Nephron progenitor cell (in vitro differentiated cells): ENCODE results near the gene SUN2.

Experiments used
- DNase-seq: peaks from one replicate; pipeline ENCODE4 v3.0.0; 2021
- H3K27ac Mint-ChIP-seq: 2 replicates; pipeline ENCODE4 v1.8.0; 2021; ENCODE audit warnings: mild to moderate bottlenecking, moderate library complexity, mixed read lengths
- H3K27me3 Mint-ChIP-seq: 2 replicates; pipeline ENCODE4 v1.8.0; 2021; ENCODE audit warnings: mild to moderate bottlenecking, low read depth, mixed read lengths; ENCODE audit not compliant: poor library complexity
- H3K36me3 Mint-ChIP-seq: 2 replicates; pipeline ENCODE4 v1.8.0; 2021; ENCODE audit warnings: low read depth, mixed read lengths
- H3K4me1 Mint-ChIP-seq: 2 replicates; pipeline ENCODE4 v1.8.0; 2021; ENCODE audit warnings: mixed read lengths
- H3K4me3 Mint-ChIP-seq: 2 replicates; pipeline ENCODE4 v1.8.0; 2021; ENCODE audit warnings: mild to moderate bottlenecking, moderate library complexity, mixed read lengths
- H3K9me3 Mint-ChIP-seq: 2 replicates; pipeline ENCODE4 v1.8.0; 2021; ENCODE audit warnings: mild to moderate bottlenecking, moderate library complexity, mixed read lengths
- CTCF ChIP-seq: fragments of 200-600 bp; sonication (generic); IDR thresholded peaks from 2 replicates; pipeline ENCODE4 v1.5.0; 2021; ENCODE audit warnings: antibody characterized with exemption

Gene SUN2

GRCh38 chr22:38725900-38726655 is 29.7 kb downstream of the SUN2 start:
- Mint-ChIP-seq H3K4me1 (no peaks in the 10 kb centered on the region), H3K4me3 (no peak overlapping the region), H3K27ac (no peak overlapping the region), H3K27me3 (no peaks in the 10 kb centered on the region), H3K36me3 (peaks cover 79% of the 10 kb centered on the region), H3K9me3 (no peaks in the 10 kb centered on the region)
- no peak for TF ChIP-seq CTCF
- DNase-seq: no peak

- no peaks in the 10 kb centered on the region for H3K27me3 Mint-ChIP-seq
- H3K27ac Mint-ChIP-seq: no peak overlapping the region
- DNase-seq: no peak
- H3K4me1 Mint-ChIP-seq: no peaks in the 10 kb centered on the region
- H3K9me3 Mint-ChIP-seq: no peaks in the 10 kb centered on the region
- TF ChIP-seq CTCF: peak; percentile 48
- peaks cover 70% of the 10 kb centered on the region for H3K36me3 Mint-ChIP-seq
- no peak overlapping the region for H3K4me3 Mint-ChIP-seq
Observed at GRCh38 chr22:38724926-38725571, 30.7 kb downstream of the SUN2 start.

GRCh38 chr22:38724176-38724575 is 31.6 kb downstream of the SUN2 start:
- DNase-seq: no peak
- no peak for TF ChIP-seq CTCF
- no peaks in the 10 kb centered on the region for H3K4me1 Mint-ChIP-seq
- H3K36me3 Mint-ChIP-seq: peaks cover 66% of the 10 kb centered on the region
- H3K27ac Mint-ChIP-seq: no peak overlapping the region
- no peaks in the 10 kb centered on the region for H3K27me3 Mint-ChIP-seq
- no peaks in the 10 kb centered on the region for H3K9me3 Mint-ChIP-seq
- H3K4me3 Mint-ChIP-seq: no peak overlapping the region

DNA sequence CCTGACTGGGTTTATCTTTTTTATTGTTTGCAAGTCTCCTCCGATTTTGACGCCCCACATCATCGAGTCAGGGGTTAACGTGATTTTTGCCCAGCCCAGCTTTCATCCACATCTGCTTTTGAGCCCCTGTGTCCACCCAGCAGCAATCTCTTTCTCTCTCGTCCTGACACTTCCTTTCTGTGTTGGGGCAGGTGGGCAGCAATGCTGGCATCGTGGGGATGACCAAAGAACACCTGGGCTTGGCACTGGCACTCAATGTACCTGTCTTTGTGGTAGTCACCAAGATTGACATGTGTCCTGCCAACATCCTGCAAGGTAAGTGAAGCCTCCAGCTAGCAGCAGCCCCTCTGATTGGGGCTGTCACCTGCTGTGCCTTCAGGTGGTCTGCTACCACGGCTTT is 34.2 kb downstream of the SUN2 start:
- no peaks in the 10 kb centered on the region for H3K9me3 Mint-ChIP-seq
- no peak overlapping the region for H3K4me3 Mint-ChIP-seq
- H3K27me3 Mint-ChIP-seq: no peaks in the 10 kb centered on the region
- peaks cover 14% of the 10 kb centered on the region for H3K4me1 Mint-ChIP-seq
- TF ChIP-seq CTCF: no peak
- DNase-seq: no peak
- H3K27ac Mint-ChIP-seq: no peak overlapping the region
- peaks cover 70% of the 10 kb centered on the region for H3K36me3 Mint-ChIP-seq

- no peak for TF ChIP-seq CTCF
- Mint-ChIP-seq H3K4me1 (peaks cover 22% of the 10 kb centered on the region), H3K36me3 (peaks cover 63% of the 10 kb centered on the region), H3K9me3 (no peaks in the 10 kb centered on the region), H3K27me3 (no peaks in the 10 kb centered on the region), H3K4me3 (no peak overlapping the region), H3K27ac (no peak overlapping the region)
- no peak for DNase-seq
Observed at GRCh38 chr22:38720350-38720749, 35.4 kb downstream of the SUN2 start.

DNA sequence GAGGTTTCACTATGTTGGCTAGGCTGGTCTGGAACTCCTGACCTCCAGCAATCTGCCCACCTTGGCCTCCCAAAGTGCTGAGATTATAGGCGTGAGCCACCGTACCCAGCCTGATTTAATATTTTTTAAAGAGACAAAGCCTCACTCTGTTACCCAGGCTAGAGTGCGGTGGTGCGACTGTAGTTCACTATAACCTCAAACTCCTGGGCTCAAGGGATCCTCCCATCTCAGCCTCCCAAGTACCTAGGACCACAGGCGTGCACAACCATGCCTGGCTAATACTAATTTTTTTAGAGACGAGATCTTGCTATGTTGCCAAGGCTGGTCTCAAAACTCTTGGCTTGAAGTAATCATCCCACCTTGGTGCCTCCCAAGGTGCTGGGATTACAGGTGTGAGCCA is 36.6 kb downstream of the SUN2 start:
- no peak for TF ChIP-seq CTCF
- Mint-ChIP-seq H3K9me3 (no peaks in the 10 kb centered on the region), H3K4me1 (peaks cover 33% of the 10 kb centered on the region), H3K4me3 (no peak overlapping the region), H3K36me3 (peaks cover 51% of the 10 kb centered on the region), H3K27me3 (no peaks in the 10 kb centered on the region), H3K27ac (no peak overlapping the region)
- no peak for DNase-seq
